Stimulated activated naive B cell treated with anti-CD40 and anti-IgM and Interleukin-4, amounts not matched to agents 10 μg/mL and 1 μg/mL and 100 μg/mL, for 72 hours (primary cell): ENCODE data around the gene CD48.
"Not testable (repeated sequence)": the region's sequence is repeated elsewhere in the genome, so short reads cannot be mapped to it uniquely, and the experiment has no call there.

ENCODE experiments used
- ATAC-seq, 2 donors: fragments of 150-1000 bp; cut with Tn5 transposase; replicated peaks; 2 replicates each; pipeline ENCODE4 v1.10.0; 2021; ENCODE audit warnings: moderate library complexity in 1 of 2
- DNase-seq: peaks from one replicate; pipeline ENCODE4 v3.0.0; 2021
- H3K27ac Mint-ChIP-seq: one replicate; pipeline ENCODE4 v1.8.0; 2022; ENCODE audit warnings: mild to moderate bottlenecking, mixed read lengths
- H3K27me3 Mint-ChIP-seq, 2 donors: one replicate each; pipeline ENCODE4 v1.8.0; 2022; ENCODE audit warnings: mixed read lengths in 2 of 2
- H3K36me3 Mint-ChIP-seq, 2 donors: one replicate each; pipeline ENCODE4 v1.8.0; 2022; ENCODE audit warnings: mixed read lengths in 2 of 2, mild to moderate bottlenecking in 1 of 2
- H3K4me1 Mint-ChIP-seq, 2 donors: one replicate each; pipeline ENCODE4 v1.8.0; 2022; ENCODE audit warnings: mixed read lengths in 2 of 2, mild to moderate bottlenecking in 1 of 2
- H3K4me3 Mint-ChIP-seq, 2 donors: one replicate each; pipeline ENCODE4 v1.8.0; 2022; ENCODE audit warnings: mild to moderate bottlenecking in 2 of 2, mixed read lengths in 2 of 2, moderate library complexity in 1 of 2
- H3K9me3 Mint-ChIP-seq, 2 donors: one replicate each; pipeline ENCODE4 v1.8.0; 2022; ENCODE audit warnings: mixed read lengths in 2 of 2, mild to moderate bottlenecking in 1 of 2

Gene CD48

GRCh38 chr1:160731990-160732389 lies 20.4 kb upstream of the CD48 start:
- ATAC-seq, result peak in 1 of 2 donors; percentile 45
- H3K27ac Mint-ChIP-seq, result peak overlapping the region; percentile 48
- no peaks in the 10 kb centered on the region for H3K27me3 Mint-ChIP-seq

GRCh38 chr1:160731564-160731963 lies 19.9 kb upstream of the CD48 start:
- not testable (repeated sequence) for H3K4me3 Mint-ChIP-seq, H3K27me3 Mint-ChIP-seq, ATAC-seq, H3K27ac Mint-ChIP-seq, DNase-seq
- H3K9me3 Mint-ChIP-seq, result peaks cover 10 to 11% of the 10 kb centered on the region in 2 donors
- H3K4me1 Mint-ChIP-seq, result peaks cover 26 to 32% of the 10 kb centered on the region in 2 donors
- peaks cover 27 to 36% of the 10 kb centered on the region in 2 donors for H3K36me3 Mint-ChIP-seq

More at GRCh38 chr1:160731990-160732389, 20.4 kb upstream of the CD48 start:
- Mint-ChIP-seq H3K36me3 (peaks cover 30 to 40% of the 10 kb centered on the region in 2 donors), H3K9me3 (peaks cover 11 to 12% of the 10 kb centered on the region in 2 donors), H3K4me3 (peak overlapping the region in 1 of 2 donors; percentile 9), H3K4me1 (peaks cover 26 to 32% of the 10 kb centered on the region in 2 donors)
- DNase-seq, result no peak

- no peak overlapping the region for H3K4me3 Mint-ChIP-seq
- no peak overlapping the region for H3K27ac Mint-ChIP-seq
- ATAC-seq, result no peak
- H3K9me3 Mint-ChIP-seq, result peaks cover 0 to 4% of the 10 kb centered on the region in 2 donors
- DNase-seq, result no peak
- H3K4me1 Mint-ChIP-seq, result peaks cover 13 to 23% of the 10 kb centered on the region in 2 donors
- H3K36me3 Mint-ChIP-seq, result peaks cover 4 to 9% of the 10 kb centered on the region in 2 donors
- no peaks in the 10 kb centered on the region for H3K27me3 Mint-ChIP-seq
Measured at GRCh38 chr1:160727316-160727640, 15.7 kb upstream of the CD48 start.

GRCh38 chr1:160726498-160727315 lies 15.1 kb upstream of the CD48 start:
- peaks cover 0 to 2% of the 10 kb centered on the region in 2 donors for H3K9me3 Mint-ChIP-seq

GRCh38 chr1:160726114-160726497 lies 14.5 kb upstream of the CD48 start:
- Mint-ChIP-seq H3K27me3 (no peaks in the 10 kb centered on the region), H3K4me3 (no peak overlapping the region), H3K9me3 (no peaks in the 10 kb centered on the region), H3K36me3 (no peaks in the 10 kb centered on the region), H3K27ac (no peak overlapping the region), H3K4me1 (peaks cover 10 to 18% of the 10 kb centered on the region in 2 donors)
- no peak for ATAC-seq
- DNase-seq, result no peak

More at GRCh38 chr1:160726498-160727315, 15.1 kb upstream of the CD48 start:
- Mint-ChIP-seq H3K27ac (no peak overlapping the region), H3K4me1 (peaks cover 10 to 20% of the 10 kb centered on the region in 2 donors), H3K27me3 (no peaks in the 10 kb centered on the region), H3K4me3 (no peak overlapping the region), H3K36me3 (peaks cover 3% of the 10 kb centered on the region in 2 donors)
- DNase-seq (peak; percentile 43), ATAC-seq (peak; percentile 82 to 85)

GRCh38 chr1:160724465-160725242 lies 13.0 kb upstream of the CD48 start:
- peak in 1 of 2 donors; percentile 25 for ATAC-seq
- Mint-ChIP-seq H3K27me3 (no peaks in the 10 kb centered on the region), H3K4me3 (no peak overlapping the region), H3K9me3 (no peaks in the 10 kb centered on the region), H3K27ac (no peak overlapping the region), H3K36me3 (no peaks in the 10 kb centered on the region), H3K4me1 (peaks cover 13 to 25% of the 10 kb centered on the region in 2 donors)
- no peak for DNase-seq

- H3K9me3 Mint-ChIP-seq, result no peaks in the 10 kb centered on the region
- H3K4me1 Mint-ChIP-seq, result peaks cover 13 to 25% of the 10 kb centered on the region in 2 donors
- ATAC-seq (no peak), DNase-seq (no peak)
- no peaks in the 10 kb centered on the region for H3K27me3 Mint-ChIP-seq
- H3K27ac Mint-ChIP-seq, result no peak overlapping the region
- H3K36me3 Mint-ChIP-seq, result no peaks in the 10 kb centered on the region
- H3K4me3 Mint-ChIP-seq, result no peak overlapping the region
Measured at GRCh38 chr1:160723332-160723731, 11.7 kb upstream of the CD48 start.

- Mint-ChIP-seq H3K4me1 (peaks cover 13 to 27% of the 10 kb centered on the region in 2 donors), H3K4me3 (no peak overlapping the region), H3K27ac (no peak overlapping the region), H3K27me3 (no peaks in the 10 kb centered on the region), H3K36me3 (no peaks in the 10 kb centered on the region), H3K9me3 (no peaks in the 10 kb centered on the region)
- ATAC-seq, result peak; percentile 33 to 41
- DNase-seq, result no peak
Measured at GRCh38 chr1:160722726-160723125, 11.1 kb upstream of the CD48 start.

- H3K4me3 Mint-ChIP-seq, result no peak overlapping the region
Measured at GRCh38 chr1:160721473-160721872, 9.9 kb upstream of the CD48 start.

GRCh38 chr1:160720356-160721085 lies 8.9 kb upstream of the CD48 start:
- Mint-ChIP-seq H3K36me3 (no peaks in the 10 kb centered on the region), H3K9me3 (no peaks in the 10 kb centered on the region), H3K27me3 (no peaks in the 10 kb centered on the region), H3K4me1 (peaks cover 13 to 31% of the 10 kb centered on the region in 2 donors), H3K27ac (no peak overlapping the region), H3K4me3 (no peak overlapping the region)
- DNase-seq, result no peak
- no peak for ATAC-seq

More at GRCh38 chr1:160721473-160721872, 9.9 kb upstream of the CD48 start:
- no peaks in the 10 kb centered on the region for H3K27me3 Mint-ChIP-seq
- no peak for DNase-seq
- no peak overlapping the region for H3K27ac Mint-ChIP-seq
- no peak for ATAC-seq
- H3K4me1 Mint-ChIP-seq, result peaks cover 13 to 31% of the 10 kb centered on the region in 2 donors
- no peaks in the 10 kb centered on the region for H3K36me3 Mint-ChIP-seq
- no peaks in the 10 kb centered on the region for H3K9me3 Mint-ChIP-seq

- Mint-ChIP-seq H3K9me3 (no peaks in the 10 kb centered on the region), H3K36me3 (no peaks in the 10 kb centered on the region), H3K27ac (no peak overlapping the region), H3K27me3 (no peaks in the 10 kb centered on the region), H3K4me1 (peaks cover 11 to 27% of the 10 kb centered on the region in 2 donors), H3K4me3 (no peak overlapping the region)
- no peak for DNase-seq
- ATAC-seq, result no peak
Measured at GRCh38 chr1:160718210-160718609, 6.6 kb upstream of the CD48 start.

GRCh38 chr1:160717306-160717705 lies 5.7 kb upstream of the CD48 start:
- Mint-ChIP-seq H3K36me3 (no peaks in the 10 kb centered on the region), H3K27me3 (no peaks in the 10 kb centered on the region), H3K9me3 (no peaks in the 10 kb centered on the region), H3K4me3 (no peak overlapping the region), H3K4me1 (peaks cover 7 to 26% of the 10 kb centered on the region in 2 donors), H3K27ac (no peak overlapping the region)
- DNase-seq, result no peak
- ATAC-seq, result no peak

GRCh38 chr1:160716013-160716412 lies 4.4 kb upstream of the CD48 start:
- Mint-ChIP-seq H3K36me3 (peaks cover 0 to 2% of the 10 kb centered on the region in 2 donors), H3K4me3 (no peak overlapping the region), H3K4me1 (peaks cover 5 to 28% of the 10 kb centered on the region in 2 donors), H3K27me3 (no peaks in the 10 kb centered on the region), H3K27ac (no peak overlapping the region), H3K9me3 (no peaks in the 10 kb centered on the region)
- DNase-seq (no peak), ATAC-seq (no peak)

GRCh38 chr1:160714034-160714648 lies 2.5 kb upstream of the CD48 start:
- not testable (repeated sequence) for H3K27ac Mint-ChIP-seq, DNase-seq, H3K9me3 Mint-ChIP-seq, H3K27me3 Mint-ChIP-seq, ATAC-seq, H3K4me3 Mint-ChIP-seq, H3K36me3 Mint-ChIP-seq
- H3K4me1 Mint-ChIP-seq, result peaks cover 4 to 25% of the 10 kb centered on the region in 2 donors
